ENCODE results near the gene SQSTM1. TPM values are rescaled to one million over a fixed set of nuclear protein-coding genes. Genes with fewer than 3 reads are reported as not detected.
"Not testable (repeated sequence)": the region's sequence is repeated elsewhere in the genome, so short reads cannot be mapped to it uniquely, and the experiment has no call there.

Gene SQSTM1
- total RNA-seq, 1 donor from 2014 or later = 548 TPM

- DNase-seq (ENCODE audit: low read depth in 2 of 2) = no peak
These were observed 3.4 kb downstream of the SQSTM1 start for GRCh38 chr5:179823937-179824744.

DNA sequence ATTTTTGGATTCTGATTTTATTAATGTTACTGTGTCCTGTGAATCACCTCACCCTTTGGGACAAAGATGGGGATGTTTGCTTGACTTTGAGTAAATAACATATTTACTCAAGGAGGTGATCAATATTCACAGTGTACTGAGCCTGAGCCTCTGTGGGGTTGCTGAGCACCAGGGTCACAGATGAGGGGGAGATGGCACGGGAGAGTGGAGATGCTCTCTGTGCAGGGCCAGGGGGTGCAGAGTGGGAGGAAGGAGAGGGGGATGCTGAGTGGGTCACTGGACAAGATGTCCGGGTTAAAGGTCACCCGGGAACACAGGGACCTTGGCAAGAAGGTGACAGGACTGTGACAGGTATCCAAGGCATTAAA, 4.0 kb downstream of the SQSTM1 start:
- no peak for DNase-seq (ENCODE audit: low read depth in 2 of 2)

DNA sequence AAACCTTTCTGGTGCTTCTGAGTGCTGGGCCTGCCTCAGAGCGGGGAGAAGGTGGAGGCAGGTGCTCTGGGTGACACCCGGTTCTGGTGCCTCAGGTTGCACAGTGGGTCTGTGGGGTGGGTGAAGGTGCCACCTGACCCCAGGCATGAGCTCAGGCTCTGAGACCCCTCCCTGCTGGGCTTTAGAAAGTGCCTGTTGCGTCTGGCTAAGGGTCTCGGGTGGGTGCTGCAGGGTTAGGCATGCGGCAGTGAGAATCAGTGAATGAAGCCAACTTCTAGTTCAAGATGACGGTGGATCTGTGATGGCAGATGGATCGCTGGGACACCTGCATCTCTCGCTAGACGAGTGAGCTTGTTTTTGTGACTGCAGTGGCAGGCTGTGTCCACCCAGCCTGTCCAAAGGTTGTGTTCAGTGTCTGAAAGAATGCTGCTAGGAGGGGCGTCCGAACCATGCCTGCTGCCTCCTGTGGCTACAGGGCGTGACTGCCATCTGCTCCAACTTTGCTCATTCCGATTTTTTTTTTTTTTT, 5.0 kb downstream of the SQSTM1 start:
- peak in 1 of 2 donors; percentile 39 for DNase-seq (ENCODE audit: low read depth in 2 of 2)

- peak; percentile 40 to 51 for DNase-seq (ENCODE audit: low read depth in 2 of 2)
These were observed 7.0 kb downstream of the SQSTM1 start for GRCh38 chr5:179827680-179828079.

DNA sequence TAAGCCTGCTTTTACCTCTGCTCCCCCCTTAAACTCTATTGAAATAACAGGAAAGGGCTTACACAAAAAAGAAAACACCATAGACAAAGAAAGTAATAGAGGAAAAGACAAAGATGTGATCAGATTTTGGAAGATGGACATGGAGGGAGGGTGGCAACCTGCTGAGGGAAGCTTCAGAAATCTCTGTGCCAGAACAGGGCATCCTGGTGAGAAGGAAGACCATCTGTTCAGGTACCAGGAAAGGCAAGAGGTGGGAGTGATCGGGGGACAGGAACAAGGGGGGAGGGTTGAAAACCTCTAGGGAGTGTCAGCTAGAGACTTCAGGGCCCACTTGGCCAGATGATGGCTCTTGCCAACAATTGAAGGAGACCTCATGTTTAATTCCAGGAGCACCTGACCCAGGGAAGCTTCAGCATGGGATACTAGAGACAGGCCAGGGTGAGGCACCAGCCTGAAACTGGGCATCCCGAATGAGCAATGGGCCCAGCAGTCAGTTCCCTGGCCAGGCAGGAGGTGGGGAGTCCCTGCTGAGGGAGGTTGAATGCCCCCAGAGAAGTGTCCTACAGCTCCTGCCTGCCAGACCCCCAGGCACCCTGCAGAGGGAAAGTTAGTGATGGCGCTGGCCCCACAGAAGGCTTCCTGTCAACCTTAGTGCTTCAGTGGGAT, 8.2 kb downstream of the SQSTM1 start:
- DNase-seq (ENCODE audit: low read depth in 2 of 2) = no peak

- DNase-seq (ENCODE audit: low read depth in 2 of 2) = no peak
These were observed 9.2 kb downstream of the SQSTM1 start for GRCh38 chr5:179829732-179830435.

DNA sequence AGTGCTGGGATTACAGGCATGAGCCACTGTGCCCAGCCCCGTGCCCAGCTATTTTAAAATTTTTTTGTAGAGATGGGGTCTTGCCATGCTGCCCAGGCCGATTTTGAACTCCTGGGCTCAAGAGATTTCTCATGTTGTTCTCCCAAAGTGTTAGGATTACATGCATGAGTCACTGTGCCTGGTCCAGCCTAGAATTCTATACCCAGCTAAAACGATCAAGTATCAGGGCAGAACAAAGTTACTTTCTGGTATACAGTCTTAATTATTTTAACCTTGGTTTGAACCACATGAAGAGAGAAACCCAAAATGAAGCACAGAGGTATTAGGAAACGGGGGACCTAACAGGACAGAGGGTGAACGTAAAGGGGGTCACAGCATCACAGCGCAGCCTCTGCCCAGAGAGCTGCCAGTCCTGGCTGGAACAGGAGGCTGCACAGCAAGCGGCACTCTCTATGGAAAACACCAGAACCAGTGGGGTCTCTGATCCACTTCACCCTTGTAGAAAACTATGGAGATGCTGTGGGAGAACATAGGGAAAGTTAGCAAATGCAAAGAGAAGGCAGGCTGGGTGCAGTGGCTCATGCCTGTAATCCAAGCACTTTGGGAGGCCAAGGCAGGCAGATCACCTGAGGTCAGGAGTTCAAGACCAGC, 10.2 kb downstream of the SQSTM1 start:
- DNase-seq (ENCODE audit: low read depth in 2 of 2) = no peak

DNA sequence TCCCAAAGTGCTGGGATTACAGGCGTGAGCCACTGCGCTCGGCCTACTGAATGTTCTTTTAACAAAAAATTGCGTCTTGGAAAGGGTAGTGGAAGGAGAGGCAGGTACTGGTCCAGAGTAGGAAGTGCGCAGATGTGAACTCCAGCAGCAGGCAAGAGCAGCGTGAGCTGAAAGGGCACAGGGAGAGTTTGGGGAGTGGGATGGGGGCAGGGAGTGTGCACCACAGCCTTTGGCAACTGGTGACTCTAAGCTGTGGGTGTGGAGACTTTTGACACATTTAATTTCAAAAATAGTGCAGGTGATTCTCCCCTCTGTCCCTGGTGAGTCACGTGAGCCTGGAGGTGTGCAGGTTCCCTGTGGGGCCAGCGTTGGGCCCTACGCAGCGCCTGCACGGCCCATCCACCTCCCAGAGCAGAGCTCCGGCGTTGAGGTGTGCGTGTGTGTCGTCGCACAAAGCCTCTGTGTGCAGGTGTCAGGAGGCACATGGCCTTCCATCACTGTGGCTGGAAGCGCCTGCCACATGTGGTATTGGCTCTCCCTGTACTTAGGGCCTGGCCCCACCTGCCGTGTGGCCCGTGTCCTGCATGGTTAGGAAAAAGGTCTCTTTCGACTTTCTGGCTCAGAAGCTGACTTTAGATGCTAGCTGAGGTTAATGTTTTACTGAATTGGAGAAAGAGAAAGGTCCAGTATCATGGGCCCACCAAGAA, 11.5 kb downstream of the SQSTM1 start:
- DNase-seq (ENCODE audit: low read depth in 2 of 2) = no peak

DNA sequence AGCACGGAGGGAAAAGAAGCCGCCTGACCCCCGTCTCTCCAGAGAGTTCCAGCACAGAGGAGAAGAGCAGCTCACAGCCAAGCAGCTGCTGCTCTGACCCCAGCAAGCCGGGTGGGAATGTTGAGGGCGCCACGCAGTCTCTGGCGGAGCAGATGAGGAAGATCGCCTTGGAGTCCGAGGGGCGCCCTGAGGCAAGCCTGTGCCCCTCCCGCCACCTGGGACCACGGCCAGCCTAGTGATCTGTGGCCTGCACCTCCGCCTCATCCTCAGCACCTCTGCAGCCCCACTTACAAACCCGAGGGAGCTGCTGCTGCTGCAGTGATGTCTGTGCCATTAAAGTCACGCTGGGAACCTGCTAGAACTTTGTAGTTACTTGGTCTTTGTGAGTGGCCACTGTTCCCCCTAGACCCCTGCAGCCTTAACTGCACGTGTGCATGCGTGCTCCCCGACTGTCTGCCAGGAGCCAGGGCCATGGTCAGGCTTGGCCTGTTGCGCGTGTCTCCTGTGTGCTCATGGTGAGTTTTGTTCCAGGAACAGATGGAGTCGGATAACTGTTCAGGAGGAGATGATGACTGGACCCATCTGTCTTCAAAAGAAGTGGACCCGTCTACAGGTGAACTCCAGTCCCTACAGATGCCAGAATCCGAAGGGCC, 12.5 kb downstream of the SQSTM1 start:
- DNase-seq (ENCODE audit: low read depth in 2 of 2) = peak in 1 of 2 donors; percentile 10

DNA sequence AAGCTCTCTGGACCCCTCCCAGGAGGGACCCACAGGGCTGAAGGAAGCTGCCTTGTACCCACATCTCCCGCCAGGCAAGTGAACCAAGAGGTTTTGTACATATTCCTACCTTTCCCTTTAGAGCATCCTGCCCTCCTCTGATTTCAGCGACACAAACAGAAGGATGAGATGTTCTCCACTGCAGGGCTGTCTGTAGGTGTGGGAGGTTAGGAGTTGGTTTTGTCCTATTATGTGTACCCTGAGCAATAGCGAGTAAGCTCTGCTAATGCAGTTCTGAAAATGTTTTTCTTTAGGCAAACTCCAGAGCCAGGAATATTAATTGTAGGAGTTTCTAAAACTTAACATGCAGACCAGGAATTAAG, 13.0 kb downstream of the SQSTM1 start:
- no peak for DNase-seq (ENCODE audit: low read depth in 2 of 2)

GRCh38 chr5:179834120-179834519, 13.4 kb downstream of the SQSTM1 start:
- no peak for DNase-seq (ENCODE audit: low read depth in 2 of 2)

DNA sequence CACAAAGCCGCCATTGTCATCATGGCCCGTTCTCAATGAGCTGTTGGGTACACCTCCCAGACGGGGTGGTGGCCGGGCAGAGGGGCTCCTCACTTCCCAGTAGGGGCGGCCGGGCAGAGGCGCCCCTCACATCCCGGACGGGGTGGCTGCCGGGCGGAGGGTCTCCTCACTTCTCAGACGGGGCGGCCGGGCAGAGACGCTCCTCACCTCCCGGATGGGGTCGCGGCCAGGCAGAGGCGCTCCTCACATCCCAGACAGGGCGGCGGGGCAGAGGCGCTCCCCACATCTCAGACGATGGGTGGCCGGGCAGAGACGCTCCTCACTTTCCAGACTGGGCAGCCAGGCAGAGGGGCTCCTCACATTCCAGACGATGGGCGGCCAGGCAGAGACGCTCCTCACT, 14.2 kb downstream of the SQSTM1 start:
- DNase-seq (ENCODE audit: low read depth in 2 of 2) = not testable (repeated sequence)

- DNase-seq (ENCODE audit: low read depth in 2 of 2) = peak; percentile 52 to 58
These were observed 15.7 kb downstream of the SQSTM1 start for GRCh38 chr5:179836225-179837019.

- DNase-seq (ENCODE audit: low read depth in 2 of 2) = peak in 1 of 2 donors; percentile 35
These were observed 16.6 kb downstream of the SQSTM1 start for GRCh38 chr5:179837076-179838011.

- peak in 1 of 2 donors; percentile 58 for DNase-seq (ENCODE audit: low read depth in 2 of 2)
These were observed 18.9 kb downstream of the SQSTM1 start for GRCh38 chr5:179839328-179840256.

GRCh38 chr5:179840321-179840720, 19.6 kb downstream of the SQSTM1 start:
- no peak for DNase-seq (ENCODE audit: low read depth in 2 of 2)

GRCh38 chr5:179840766-179841165, 20.1 kb downstream of the SQSTM1 start:
- DNase-seq (ENCODE audit: low read depth in 2 of 2) = no peak

Data from lung microvascular endothelial cell (primary cell).